NCI-H1694 treated with DMSO at 0.1 percent for 48 hours (cell line): ENCODE measurements around the gene GCA.

ENCODE experiments used
- DNase-seq: peaks from one replicate; lab custom pipeline; 2025; lab: John Stamatoyannopoulos, UW

The GCA gene

GRCh38 chr2:162328424-162329157 lies 15.3 kb upstream of the GCA start:
- DNase-seq: no peak

DNA sequence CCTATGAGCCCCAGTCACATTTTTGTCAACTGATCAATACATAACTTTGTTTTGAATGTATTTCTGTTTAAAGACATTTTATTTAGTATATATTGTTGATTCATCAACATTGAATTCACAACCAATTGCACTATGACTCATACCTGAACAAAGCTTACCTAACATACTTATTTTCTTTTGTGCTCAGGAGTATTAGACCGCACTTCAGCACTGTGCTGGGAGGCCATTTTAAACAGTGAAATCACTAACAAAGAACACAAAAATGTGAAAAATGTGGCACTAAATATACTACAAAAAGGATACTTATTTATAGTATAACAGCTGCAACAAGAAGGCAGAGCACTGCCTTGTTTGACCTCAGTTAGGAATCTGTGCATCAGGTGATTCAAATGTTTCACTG lies 13.1 kb upstream of the GCA start:
- DNase-seq: no peak

DNA sequence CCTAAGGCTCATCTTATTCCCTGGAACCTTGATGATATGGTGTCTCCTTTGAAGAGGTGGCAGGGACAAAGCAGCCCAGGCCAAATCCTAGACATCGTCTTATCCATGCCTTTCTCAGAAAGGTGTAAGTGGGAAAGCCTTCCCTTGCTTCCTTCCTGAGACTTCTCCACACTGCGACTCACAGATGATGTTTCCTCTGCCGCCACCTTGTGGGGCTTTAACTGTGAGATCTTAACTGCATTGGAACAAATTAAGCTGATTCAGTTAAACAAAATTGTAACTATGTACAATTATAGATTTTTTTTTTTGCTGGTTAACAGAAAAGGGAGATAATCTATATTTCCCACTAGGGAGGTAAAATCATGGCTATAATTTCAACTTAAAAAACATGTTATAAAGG lies 10.0 kb upstream of the GCA start:
- DNase-seq: peak; percentile 9

DNA sequence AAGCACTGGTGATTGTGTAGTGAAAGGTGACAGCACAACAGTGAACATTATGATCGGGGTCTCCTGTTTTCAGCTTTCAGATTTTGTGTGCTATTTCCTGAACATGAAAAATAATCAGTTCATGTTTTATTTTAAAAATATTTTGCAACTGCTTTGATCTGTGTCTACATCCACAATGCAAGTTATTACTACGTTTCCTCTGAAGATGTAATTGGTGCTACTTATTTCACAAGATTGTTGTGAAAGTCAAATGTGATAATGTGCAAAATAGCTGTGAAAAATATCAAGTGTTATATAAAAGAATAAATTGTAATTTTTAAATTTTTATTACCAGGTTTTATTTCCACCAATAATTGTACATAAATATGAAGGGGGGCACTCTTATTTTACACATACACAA lies 6.1 kb upstream of the GCA start:
- DNase-seq: no peak

DNA sequence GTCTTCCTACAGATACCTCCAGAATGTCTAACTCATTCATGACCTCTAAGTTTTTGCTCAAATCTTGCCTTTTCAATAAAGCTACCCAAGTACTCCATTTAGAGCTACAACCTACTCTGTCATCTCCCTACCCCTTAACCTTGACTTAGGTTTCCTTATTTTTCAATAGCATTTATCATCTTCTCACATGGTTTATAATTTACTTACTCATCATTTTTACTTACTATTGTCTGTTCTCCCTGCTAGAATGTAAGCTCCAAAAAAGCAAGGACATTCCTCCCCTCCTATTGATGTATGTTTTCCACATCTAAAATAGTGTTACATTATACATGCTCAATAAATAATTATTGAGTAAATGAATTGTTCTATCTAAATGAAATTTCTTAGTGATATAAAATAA lies 3.1 kb upstream of the GCA start:
- no peak for DNase-seq

DNA sequence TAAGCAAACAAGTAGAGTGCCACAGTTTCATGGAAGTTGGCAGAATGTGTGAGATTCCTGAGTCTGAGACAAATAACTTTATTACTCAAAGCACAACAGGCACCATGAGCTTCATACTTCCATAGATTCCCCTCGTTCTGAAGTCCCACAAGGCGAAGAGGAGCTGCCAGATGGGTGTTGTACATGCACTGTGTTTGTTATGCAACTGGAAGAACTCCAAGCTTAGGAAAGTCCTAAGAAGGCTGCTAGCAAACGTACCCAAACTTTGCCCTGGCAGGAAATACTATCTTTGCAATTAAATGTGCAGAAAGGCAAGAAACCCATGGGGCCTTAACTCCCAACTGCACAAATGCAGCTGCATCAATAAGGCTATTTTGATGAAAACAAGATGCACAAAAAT lies 1.6 kb upstream of the GCA start:
- DNase-seq: no peak

- no peak for DNase-seq
These were observed 1.1 kb upstream of the GCA start for GRCh38 chr2:162342841-162343240.

DNA sequence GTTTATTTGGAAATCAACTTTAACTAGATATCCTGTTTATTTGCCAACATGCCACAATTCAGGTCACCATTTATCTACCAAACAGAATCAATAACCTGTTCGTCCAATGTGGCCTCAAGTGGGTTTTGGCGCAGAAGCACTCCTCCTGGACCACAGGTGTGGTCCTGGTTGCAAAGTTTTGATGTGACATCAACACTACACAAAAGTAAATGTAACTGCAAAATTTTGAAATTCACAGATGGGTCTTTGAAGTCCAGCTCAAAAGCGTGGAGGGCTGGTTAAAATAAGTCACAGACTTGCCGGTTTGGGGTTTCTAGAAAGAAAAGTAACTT lies 474 bp upstream of the GCA start:
- no peak for DNase-seq

DNA sequence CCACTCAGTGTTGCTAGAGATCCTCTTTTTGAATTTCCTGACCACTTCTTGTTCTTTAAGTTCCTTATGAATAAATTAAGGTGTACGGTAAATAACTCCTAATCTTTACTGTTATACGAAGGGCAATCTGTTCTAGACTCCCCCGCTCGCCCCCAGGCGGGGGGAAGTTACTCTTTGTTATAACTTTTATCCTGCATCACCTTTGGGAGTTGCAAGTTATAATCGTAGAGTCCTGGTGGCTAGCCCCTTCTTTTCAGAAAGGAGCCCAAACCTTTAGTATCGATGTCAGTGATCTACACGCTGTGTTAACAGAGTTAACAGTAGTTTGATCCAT lies 652 bp downstream of the GCA start:
- DNase-seq: no peak

DNA sequence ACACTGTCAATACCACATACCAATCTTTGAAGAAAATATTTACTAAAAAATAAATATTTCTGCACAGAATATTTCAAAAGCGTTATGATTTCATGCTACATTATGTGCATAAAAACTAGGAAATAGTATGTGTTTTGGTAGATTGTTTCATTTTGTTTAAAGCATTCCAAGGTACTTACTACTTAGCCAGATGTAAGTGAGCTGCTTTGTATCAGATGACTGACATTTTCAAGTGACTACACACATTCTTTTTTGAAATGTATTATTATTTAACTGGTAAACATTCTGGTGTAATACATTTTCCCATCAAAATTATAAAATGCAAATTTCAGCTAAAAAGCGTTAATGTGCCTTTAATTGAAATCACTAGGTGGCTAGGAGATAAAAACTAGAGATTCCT lies 21.5 kb downstream of the GCA start:
- no peak for DNase-seq

DNA sequence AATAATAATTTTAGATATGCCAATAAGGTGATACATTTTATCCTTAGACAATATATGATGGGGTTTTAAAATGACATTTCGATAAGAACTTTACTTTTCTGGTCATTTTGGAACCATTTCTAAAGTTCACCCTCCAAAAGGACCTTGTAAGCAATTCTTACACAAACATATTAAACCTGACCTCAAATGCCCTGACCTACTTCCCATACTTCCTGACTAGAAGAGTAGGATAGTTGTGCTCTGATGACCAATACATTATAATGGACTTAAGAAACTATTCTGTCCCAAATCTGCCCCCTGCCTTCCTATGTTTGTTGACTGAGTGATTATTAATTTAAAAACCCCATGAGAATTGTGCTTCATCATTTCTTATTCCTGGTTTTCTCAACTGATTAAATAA lies 24.6 kb downstream of the GCA start:
- DNase-seq: no peak

GRCh38 chr2:162369551-162369950 lies 25.6 kb downstream of the GCA start:
- no peak for DNase-seq

GRCh38 chr2:162370931-162371330 lies 27.0 kb downstream of the GCA start:
- DNase-seq: no peak

DNA sequence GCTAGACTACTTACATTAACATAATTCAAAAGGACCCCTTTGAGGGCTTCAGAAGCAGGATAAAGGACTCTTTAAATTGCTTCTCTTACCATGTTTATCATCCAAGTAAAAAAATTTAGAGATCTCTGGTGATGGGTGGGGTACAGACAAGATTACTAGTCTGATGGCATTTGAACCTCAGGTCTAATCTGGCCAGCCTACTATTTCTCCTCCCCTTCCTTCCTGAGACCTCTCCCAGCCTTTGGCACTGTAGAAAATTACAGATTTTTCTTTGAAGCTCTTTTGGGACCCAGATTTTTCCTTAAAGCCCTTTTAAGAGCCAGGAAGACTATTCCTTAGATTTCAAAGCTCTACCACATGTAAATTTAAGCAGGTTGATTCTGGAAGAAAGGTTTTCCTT lies 28.9 kb downstream of the GCA start:
- DNase-seq: no peak

DNA sequence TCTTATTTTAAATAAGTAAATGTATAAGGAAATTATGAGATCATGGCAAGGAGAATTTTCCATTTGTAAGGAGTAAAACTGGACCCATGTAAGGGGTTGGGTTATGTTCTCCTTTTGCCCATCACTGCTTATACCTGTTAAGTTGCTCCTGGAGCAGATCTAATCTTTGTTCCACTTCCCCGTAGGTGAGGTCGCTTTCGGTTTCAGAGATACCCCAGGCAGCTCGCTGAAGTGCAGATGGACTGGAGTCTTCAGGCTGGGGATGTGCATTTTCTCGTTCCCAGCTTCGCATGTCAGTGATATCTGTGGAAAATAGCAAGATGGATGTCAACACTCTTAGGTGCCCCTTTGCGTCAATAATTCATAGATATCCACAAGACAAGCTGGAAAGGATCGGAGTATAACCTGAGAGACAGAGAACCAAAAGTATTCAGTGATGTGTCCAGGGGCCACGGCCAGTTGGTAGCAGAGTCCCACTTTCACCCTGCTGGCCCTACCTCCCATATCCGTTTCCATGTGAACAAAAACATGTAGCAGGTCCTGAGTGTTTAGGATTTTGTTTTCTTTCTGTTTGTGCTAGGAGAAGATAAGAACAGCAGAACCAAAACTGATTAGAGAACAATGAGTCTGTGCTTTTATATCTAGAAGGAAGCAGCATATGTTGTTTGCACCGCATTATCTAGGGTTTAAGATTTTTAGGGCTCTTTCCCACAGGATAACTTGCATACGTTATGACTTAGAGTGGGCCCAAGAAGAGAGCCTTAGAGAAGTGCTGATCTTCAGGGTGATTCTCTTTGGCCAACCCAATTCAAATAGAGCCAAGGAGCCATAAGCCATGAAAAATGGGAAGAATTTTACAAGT lies 36.0 kb downstream of the GCA start:
- no peak for DNase-seq

GRCh38 chr2:162381851-162382250 lies 37.9 kb downstream of the GCA start:
- no peak for DNase-seq

DNA sequence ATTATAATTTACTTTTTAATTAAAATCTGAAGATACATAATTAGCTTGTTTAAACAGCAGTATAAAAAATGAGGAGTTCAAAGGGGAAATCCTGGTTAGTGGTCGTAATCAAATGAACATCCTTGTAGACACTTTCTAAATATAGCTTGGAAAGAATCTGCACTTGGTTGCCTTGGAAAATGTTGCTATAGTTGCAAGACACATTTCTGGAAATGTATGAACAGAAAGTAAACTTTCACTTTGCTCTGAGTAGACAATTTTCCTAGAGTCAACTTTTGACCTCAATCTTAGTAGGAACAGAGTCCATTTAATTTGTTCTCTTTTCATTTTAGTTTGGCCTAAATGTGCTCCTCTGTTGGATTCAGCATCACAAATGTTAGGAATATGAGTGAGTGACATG lies 38.3 kb downstream of the GCA start:
- DNase-seq: no peak

- no peak for DNase-seq
These were observed 41.6 kb downstream of the GCA start for GRCh38 chr2:162385536-162385935.

- DNase-seq: no peak
These were observed 46.9 kb downstream of the GCA start for GRCh38 chr2:162390801-162391200.

DNA sequence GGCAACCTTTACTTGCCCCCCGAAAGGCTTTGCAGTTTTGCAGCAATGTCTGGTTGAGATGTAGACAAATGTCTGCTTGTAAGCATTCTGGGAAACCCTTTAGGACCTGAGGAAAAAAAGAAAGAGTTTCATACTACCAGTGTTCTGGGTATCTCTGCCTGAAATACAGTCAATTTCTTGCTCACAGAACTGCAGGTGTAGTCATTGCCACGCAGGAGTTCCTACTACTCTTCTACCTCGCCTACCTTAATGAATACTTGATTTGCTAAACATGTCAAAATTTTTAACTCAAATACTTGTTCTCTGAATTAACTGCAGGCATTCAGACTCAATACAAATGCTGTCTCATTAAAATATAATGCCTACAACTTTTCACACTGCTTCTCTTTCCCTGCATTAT lies 56.4 kb downstream of the GCA start:
- no peak for DNase-seq

DNA sequence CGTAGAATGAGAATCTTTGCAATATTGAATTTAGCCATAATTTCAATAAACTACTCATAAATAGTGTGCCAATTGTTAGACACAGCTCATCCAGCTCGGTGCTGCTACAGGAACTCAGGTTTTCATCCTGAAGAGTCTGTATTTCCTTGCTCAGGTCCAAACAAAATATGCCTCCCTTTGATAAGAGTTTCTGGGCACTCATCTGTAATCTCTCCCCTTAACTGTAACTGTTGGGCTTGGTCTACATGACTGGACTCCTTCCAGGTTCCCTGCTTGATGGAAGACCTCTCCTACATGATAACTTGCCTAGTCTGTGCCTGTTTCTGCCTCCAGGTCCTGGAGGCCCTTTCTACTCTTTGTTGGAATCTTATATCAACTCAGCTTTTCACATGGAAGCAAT lies 57.9 kb downstream of the GCA start:
- DNase-seq: no peak

DNA sequence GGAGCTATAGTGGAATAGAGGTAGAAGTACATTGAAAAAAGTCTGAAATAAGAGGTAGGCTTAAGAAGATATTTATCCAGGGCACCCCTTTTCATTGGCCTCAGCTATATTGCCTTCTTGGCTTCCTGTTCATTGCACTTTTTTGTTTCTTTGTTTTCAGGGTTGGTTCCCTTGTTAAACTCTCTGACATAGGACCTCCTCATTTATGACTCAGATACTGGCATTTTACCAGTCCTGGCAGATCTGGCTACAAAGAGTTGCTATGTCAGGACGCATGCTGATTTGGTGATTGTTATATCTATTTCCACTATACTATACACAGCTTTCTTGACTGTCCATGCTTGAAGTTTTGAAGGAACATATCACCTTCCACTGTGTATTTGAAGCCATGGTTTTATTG lies 60.0 kb downstream of the GCA start:
- no peak for DNase-seq
